Measurements from ENCODE around the gene PTPRA. TPM values are rescaled to one million over a fixed set of nuclear protein-coding genes. Genes with fewer than 3 reads are reported as not detected.

The PTPRA gene
- total RNA-seq, 1 donor from 2014 or later = 54.3 TPM

- Mint-ChIP-seq H3K27me3 (ENCODE audit: low read depth) (no peaks in the 10 kb centered on the region), H3K27ac (ENCODE audit: unreplicated experiment) (no peak overlapping the region), H3K9me3 (ENCODE audit: low read depth) (no peaks in the 10 kb centered on the region), H3K4me3 (ENCODE audit: unreplicated experiment) (no peak overlapping the region), H3K36me3 (ENCODE audit: low read depth) (no peaks in the 10 kb centered on the region), H3K4me1 (ENCODE audit: low read depth) (peaks cover 9% of the 10 kb centered on the region)
- TF ChIP-seq CTCF (IDR thresholded peaks at IDR 0.05) = no peak
- no peak for DNase-seq (ENCODE audit: low spot score)
Measured at GRCh38 chr20:2911200-2911599, 37.9 kb downstream of the PTPRA start.

GRCh38 chr20:2914160-2914559, 40.9 kb downstream of the PTPRA start:
- Mint-ChIP-seq H3K36me3 (ENCODE audit: low read depth) (no peaks in the 10 kb centered on the region), H3K9me3 (ENCODE audit: low read depth) (no peaks in the 10 kb centered on the region), H3K4me1 (ENCODE audit: low read depth) (peaks cover 3% of the 10 kb centered on the region), H3K27me3 (ENCODE audit: low read depth) (no peaks in the 10 kb centered on the region), H3K27ac (ENCODE audit: unreplicated experiment) (no peak overlapping the region), H3K4me3 (ENCODE audit: unreplicated experiment) (no peak overlapping the region)
- TF ChIP-seq CTCF (IDR thresholded peaks at IDR 0.05) = peak; percentile 59
- DNase-seq (ENCODE audit: low spot score) = no peak

- H3K4me1 Mint-ChIP-seq (ENCODE audit: low read depth) = peaks cover 11% of the 10 kb centered on the region
- no peak overlapping the region for H3K27ac Mint-ChIP-seq (ENCODE audit: unreplicated experiment)
- H3K9me3 Mint-ChIP-seq (ENCODE audit: low read depth) = no peaks in the 10 kb centered on the region
- H3K36me3 Mint-ChIP-seq (ENCODE audit: low read depth) = peaks cover 1% of the 10 kb centered on the region
- H3K4me3 Mint-ChIP-seq (ENCODE audit: unreplicated experiment) = no peak overlapping the region
- no peaks in the 10 kb centered on the region for H3K27me3 Mint-ChIP-seq (ENCODE audit: low read depth)
- no peak for TF ChIP-seq CTCF (IDR thresholded peaks at IDR 0.05)
- no peak for DNase-seq (ENCODE audit: low spot score)
Measured at GRCh38 chr20:2917266-2917665, 44.0 kb downstream of the PTPRA start.

- Mint-ChIP-seq H3K4me1 (ENCODE audit: low read depth) (peaks cover 11% of the 10 kb centered on the region), H3K9me3 (ENCODE audit: low read depth) (no peaks in the 10 kb centered on the region), H3K27ac (ENCODE audit: unreplicated experiment) (no peak overlapping the region), H3K27me3 (ENCODE audit: low read depth) (no peaks in the 10 kb centered on the region), H3K4me3 (ENCODE audit: unreplicated experiment) (no peak overlapping the region), H3K36me3 (ENCODE audit: low read depth) (peaks cover 1% of the 10 kb centered on the region)
- no peak for TF ChIP-seq CTCF (IDR thresholded peaks at IDR 0.05)
- no peak for DNase-seq (ENCODE audit: low spot score)
Measured at GRCh38 chr20:2918096-2919049, 45.1 kb downstream of the PTPRA start.

GRCh38 chr20:2919518-2920245, 46.4 kb downstream of the PTPRA start:
- H3K27ac Mint-ChIP-seq (ENCODE audit: unreplicated experiment) = no peak overlapping the region

More at GRCh38 chr20:2919518-2920245, 46.4 kb downstream of the PTPRA start:
- DNase-seq (ENCODE audit: low spot score) = no peak
- Mint-ChIP-seq H3K4me1 (ENCODE audit: low read depth) (peaks cover 11% of the 10 kb centered on the region), H3K36me3 (ENCODE audit: low read depth) (peaks cover 4% of the 10 kb centered on the region), H3K27me3 (ENCODE audit: low read depth) (no peaks in the 10 kb centered on the region), H3K4me3 (ENCODE audit: unreplicated experiment) (no peak overlapping the region), H3K9me3 (ENCODE audit: low read depth) (no peaks in the 10 kb centered on the region)
- TF ChIP-seq CTCF (IDR thresholded peaks at IDR 0.05) = no peak
